Natural killer cell (primary cell): ENCODE measurements around the gene MST1R. TPM values are rescaled to one million over a fixed set of nuclear protein-coding genes. Genes with fewer than 3 reads are reported as not detected.

Experiments used
- ATAC-seq, 3 donors: fragments of 150-1000 bp in 2 of 3; fragments of 200-7000 bp in 1 of 3; cut with Tn5 transposase; 1 replicate in 1 of 3; 2 replicates in 2 of 3; pipeline ENCODE4 v1.10.0; 2021; ENCODE audit warnings: mild to moderate bottlenecking in 2 of 3, moderate library complexity in 2 of 3
- DNase-seq, 2 donors: peaks; one replicate each; pipeline versions ENCODE4 v3.0.0 to v3.0.0-alpha.2; 2013 to 2021; ENCODE audit warnings: mixed read lengths in 1 of 2
- H3K27ac ChIP-seq: one replicate; pipeline ENCODE4 v1.5.1; 2013; ENCODE audit warnings: mild to moderate bottlenecking, low read length
- H3K27me3 ChIP-seq: one replicate; pipeline ENCODE4 v1.6.1; 2013; ENCODE audit warnings: low read length; ENCODE audit not compliant: control insufficient read depth, insufficient read depth
- H3K36me3 ChIP-seq: one replicate; pipeline ENCODE4 v1.6.1; 2013; ENCODE audit warnings: low read length; ENCODE audit not compliant: control insufficient read depth, insufficient read depth
- H3K4me1 ChIP-seq: one replicate; pipeline ENCODE4 v1.6.1; 2013; ENCODE audit warnings: low read length; ENCODE audit not compliant: control insufficient read depth, insufficient read depth
- H3K4me3 ChIP-seq: one replicate; pipeline ENCODE4 v1.5.1; 2013; ENCODE audit warnings: low read length
- H3K9me3 ChIP-seq: one replicate; pipeline ENCODE4 v1.6.1; 2013; ENCODE audit warnings: low read length; ENCODE audit not compliant: control insufficient read depth, insufficient read depth
- H3K27ac Mint-ChIP-seq, 2 donors: one replicate each; pipeline ENCODE4 v1.8.0; 2022; ENCODE audit warnings: mild to moderate bottlenecking in 2 of 2, mixed read lengths in 2 of 2, moderate library complexity in 1 of 2
- H3K27me3 Mint-ChIP-seq, 2 donors: one replicate each; pipeline ENCODE4 v1.8.0; 2022; ENCODE audit warnings: low read depth in 2 of 2, mixed read lengths in 2 of 2
- H3K36me3 Mint-ChIP-seq: one replicate; pipeline ENCODE4 v1.8.0; 2022; ENCODE audit warnings: mixed read lengths
- H3K4me1 Mint-ChIP-seq, 2 donors: one replicate each; pipeline ENCODE4 v1.8.0; 2022; ENCODE audit warnings: mixed read lengths in 2 of 2
- H3K4me3 Mint-ChIP-seq: one replicate; pipeline ENCODE4 v1.8.0; 2022; ENCODE audit warnings: mild to moderate bottlenecking, moderate library complexity, mixed read lengths
- H3K9me3 Mint-ChIP-seq, 2 donors: one replicate each; pipeline ENCODE4 v1.8.0; 2022; ENCODE audit warnings: mixed read lengths in 2 of 2
- CTCF ChIP-seq: fragments of 200-600 bp; IDR thresholded peaks from one replicate; pipeline ENCODE4 v1.8.0; 2022; ENCODE audit warnings: antibody characterized with exemption
- WGBS: methylation state at CpG from one replicate; pipeline ENCODE4 v1.1.7; 2013; ENCODE audit warnings: missing lambda C conversion rate; ENCODE audit not compliant: insufficient coverage; 5-methylcytosine and 5-hydroxymethylcytosine counted together
- intact Hi-C: fragments of 100-400 bp; cut with micrococcal nuclease; formaldehyde crosslinking; loops from one replicate; pipeline ENCODE4 v1.14.2; 2022
- total RNA-seq, 4 donors: library from RNA; stranded (reverse); fragments of 120-200 nt in 1 of 4; gene quantifications; one replicate each; pipeline versions ENCODE4 v1.2.3 to v1.2.4, GENCODE V29; 2013 to 2022

Gene MST1R
- total RNA-seq, 3 donors from 2014 or later (not counting 1 experiment from before 2014, with no cell fraction given), result 1.6 to 3.4 (median 2.2) TPM

GRCh38 chr3:49880581-49881315 is 22.9 kb downstream of the MST1R start:
- Mint-ChIP-seq H3K9me3 (no peaks in the 10 kb centered on the region), H3K36me3 (no peaks in the 10 kb centered on the region), H3K4me1 (no peaks in the 10 kb centered on the region), H3K4me3 (no peak overlapping the region), H3K27ac (no peak overlapping the region), H3K27me3 (no peaks in the 10 kb centered on the region)
- Histone ChIP-seq H3K4me3 (no peak overlapping the region), H3K27ac (no peak overlapping the region), H3K36me3 (no peaks in the 10 kb centered on the region), H3K4me1 (no peaks in the 10 kb centered on the region), H3K27me3 (no peaks in the 10 kb centered on the region), H3K9me3 (no peaks in the 10 kb centered on the region)
- no peak for TF ChIP-seq CTCF
- DNase-seq, result no peak
- intact Hi-C loops, result no loop called here
- 64% methylated on average over 4 of the region's 6 CpGs for whole genome bisulfite sequencing
- ATAC-seq, result no peak

GRCh38 chr3:49879721-49880120 is 24.0 kb downstream of the MST1R start:
- 65% methylated on average over 2 of the region's 2 CpGs for WGBS
- no peaks in the 10 kb centered on the region for H3K4me1 Mint-ChIP-seq
- no peaks in the 10 kb centered on the region for H3K36me3 Mint-ChIP-seq
- no peaks in the 10 kb centered on the region for H3K27me3 Mint-ChIP-seq
- DNase-seq, result no peak
- Histone ChIP-seq H3K9me3 (no peaks in the 10 kb centered on the region), H3K36me3 (no peaks in the 10 kb centered on the region), H3K4me3 (no peak overlapping the region), H3K27ac (no peak overlapping the region), H3K27me3 (no peaks in the 10 kb centered on the region), H3K4me1 (no peaks in the 10 kb centered on the region)
- no peak overlapping the region for H3K4me3 Mint-ChIP-seq
- no peaks in the 10 kb centered on the region for H3K9me3 Mint-ChIP-seq
- H3K27ac Mint-ChIP-seq, result no peak overlapping the region
- TF ChIP-seq CTCF, result no peak
- no peak for ATAC-seq
- intact Hi-C loops, result no loop called here

- no peaks in the 10 kb centered on the region for H3K36me3 ChIP-seq
- Mint-ChIP-seq H3K36me3 (no peaks in the 10 kb centered on the region), H3K27me3 (no peaks in the 10 kb centered on the region), H3K4me3 (no peak overlapping the region), H3K27ac (no peak overlapping the region), H3K4me1 (no peaks in the 10 kb centered on the region), H3K9me3 (no peaks in the 10 kb centered on the region)
- DNase-seq (no peak), ATAC-seq (no peak)
- H3K4me3 ChIP-seq, result no peak overlapping the region
- no peaks in the 10 kb centered on the region for H3K9me3 ChIP-seq
- intact Hi-C loops, result no loop called here
- H3K27ac ChIP-seq, result no peak overlapping the region
- H3K27me3 ChIP-seq, result no peaks in the 10 kb centered on the region
- H3K4me1 ChIP-seq, result no peaks in the 10 kb centered on the region
- no peak for TF ChIP-seq CTCF
These were observed 25.0 kb downstream of the MST1R start for GRCh38 chr3:49878686-49879085.

- no peaks in the 10 kb centered on the region for H3K4me1 ChIP-seq
- no peak overlapping the region for H3K4me3 Mint-ChIP-seq
- no peaks in the 10 kb centered on the region for H3K9me3 Mint-ChIP-seq
- H3K36me3 ChIP-seq, result no peaks in the 10 kb centered on the region
- no peak overlapping the region for H3K4me3 ChIP-seq
- no peak overlapping the region for H3K27ac ChIP-seq
- no peaks in the 10 kb centered on the region for H3K27me3 Mint-ChIP-seq
- WGBS, result 100% methylated on average over 2 of the region's 2 CpGs
- ATAC-seq (no peak), DNase-seq (no peak)
- H3K4me1 Mint-ChIP-seq, result no peaks in the 10 kb centered on the region
- H3K27me3 ChIP-seq, result no peaks in the 10 kb centered on the region
- intact Hi-C loops, result no loop called here
- no peaks in the 10 kb centered on the region for H3K36me3 Mint-ChIP-seq
- TF ChIP-seq CTCF, result no peak
- no peaks in the 10 kb centered on the region for H3K9me3 ChIP-seq
- H3K27ac Mint-ChIP-seq, result no peak overlapping the region
These were observed 26.0 kb downstream of the MST1R start for GRCh38 chr3:49877716-49878115.
